ENCODE results near the gene ZNF256. TPM values are rescaled to one million over a fixed set of nuclear protein-coding genes. Genes with fewer than 3 reads are reported as not detected.

The ZNF256 gene
- total RNA-seq, 4 donors from 2014 or later: 3.8 to 13.5 (median 4.2) TPM

GRCh38 chr19:57949296-57949695 lies 1.8 kb upstream of the ZNF256 start:
- Histone ChIP-seq H3K27ac (no peak overlapping the region), H3K4me1 (peaks cover 0 to 10% (median 9%) of the 10 kb centered on the region in 4 donors), H3K4me3 (no peak overlapping the region), H3K9me3 (peaks cover 3 to 15% of the 10 kb centered on the region in 2 donors), H3K27me3 (no peaks in the 10 kb centered on the region), H3K36me3 (no peaks in the 10 kb centered on the region)
- in situ Hi-C loops (cut with MboI; ENCODE audit: low pct_ligation_motif_present in 1 of 4, low pct_unique_long_range_greater_than_20kb in 1 of 4, low sequenced_read_pairs in 3 of 4) (no loop called here), intact Hi-C loops (cut with DNase I; ENCODE audit: low total_unique reads) (loop anchor here (10.0 kb wide), 1 partner anchor 56 kb away; the partner anchor contains the start of gene ZNF606)
- no peak for DNase-seq
- TF ChIP-seq POLR2AphosphoS5 (IDR thresholded peaks at IDR 0.05): no peak
- TF ChIP-seq CTCF (IDR thresholded peaks at IDR 0.05): no peak
- no peak for TF ChIP-seq POLR2A (IDR thresholded peaks at IDR 0.05)
- no peak for TF ChIP-seq EP300 (IDR thresholded peaks at IDR 0.05; ENCODE audit: low read depth)
- WGBS, 2 donors (ENCODE audit: low coverage in 1 of 2): 95% methylated on average over 22 of the region's 24 CpGs; no CpG with 5 or more reads in 1 of the 2 donors

GRCh38 chr19:57947088-57947418 lies 453 bp downstream of the ZNF256 start:
- no peak for DNase-seq
- Histone ChIP-seq H3K4me3 (peak overlapping the region; percentile 64 to 82 (median 73)), H3K27ac (peak overlapping the region; percentile 64 to 82 (median 75)), H3K4me1 (peaks cover 0 to 10% (median 9%) of the 10 kb centered on the region in 4 donors), H3K27me3 (no peaks in the 10 kb centered on the region), H3K9me3 (peaks cover 22 to 38% of the 10 kb centered on the region in 2 donors), H3K36me3 (peaks cover 0 to 22% (median 8%) of the 10 kb centered on the region in 4 donors)
- intact Hi-C loops (cut with DNase I; ENCODE audit: low total_unique reads) (loop anchor here (10.0 kb wide), 1 partner anchor 58 kb away; the partner anchor contains the start of gene ZNF606), in situ Hi-C loops (cut with MboI; ENCODE audit: low pct_ligation_motif_present in 1 of 4, low pct_unique_long_range_greater_than_20kb in 1 of 4, low sequenced_read_pairs in 3 of 4) (no loop called here)
- 2% methylated on average over 13 of the region's 18 CpGs; no CpG with 5 or more reads in 1 of the 2 donors for WGBS, 2 donors (ENCODE audit: low coverage in 1 of 2)
- TF ChIP-seq POLR2A (IDR thresholded peaks at IDR 0.05): no peak
- no peak for TF ChIP-seq POLR2AphosphoS5 (IDR thresholded peaks at IDR 0.05)
- TF ChIP-seq EP300 (IDR thresholded peaks at IDR 0.05; ENCODE audit: low read depth): no peak
- TF ChIP-seq CTCF (IDR thresholded peaks at IDR 0.05): no peak

- Histone ChIP-seq H3K27me3 (no peaks in the 10 kb centered on the region), H3K27ac (no peak overlapping the region), H3K4me1 (peaks cover 0 to 10% (median 9%) of the 10 kb centered on the region in 4 donors), H3K9me3 (peaks cover 28 to 45% of the 10 kb centered on the region in 2 donors), H3K36me3 (peaks cover 0 to 29% (median 12%) of the 10 kb centered on the region in 4 donors), H3K4me3 (peak overlapping the region in 2 of 4 donors; percentile 72 to 74)
- intact Hi-C loops (cut with DNase I; ENCODE audit: low total_unique reads) (loop anchor here (10.0 kb wide), 1 partner anchor 58 kb away; the partner anchor contains the start of gene ZNF606), in situ Hi-C loops (cut with MboI; ENCODE audit: low pct_ligation_motif_present in 1 of 4, low pct_unique_long_range_greater_than_20kb in 1 of 4, low sequenced_read_pairs in 3 of 4) (no loop called here)
- no peak for TF ChIP-seq CTCF (IDR thresholded peaks at IDR 0.05)
- no peak for TF ChIP-seq EP300 (IDR thresholded peaks at IDR 0.05; ENCODE audit: low read depth)
- DNase-seq: no peak
- 75 to 84% methylated on average over 2 of the region's 2 CpGs for WGBS, 2 donors (ENCODE audit: low coverage in 1 of 2)
Observed at GRCh38 chr19:57946316-57946715, 1.2 kb downstream of the ZNF256 start.

GRCh38 chr19:57941593-57941992 lies 5.9 kb downstream of the ZNF256 start:
- peaks cover 66 to 85% of the 10 kb centered on the region in 2 donors for H3K9me3 ChIP-seq
- H3K4me1 ChIP-seq: peaks cover 0 to 6% (median 3%) of the 10 kb centered on the region in 4 donors
- DNase-seq: no peak
- H3K27ac ChIP-seq: no peak overlapping the region
- peaks cover 0 to 61% (median 20%) of the 10 kb centered on the region in 4 donors for H3K36me3 ChIP-seq
- in situ Hi-C loops (cut with MboI; ENCODE audit: low pct_ligation_motif_present in 1 of 4, low pct_unique_long_range_greater_than_20kb in 1 of 4, low sequenced_read_pairs in 3 of 4): no loop called here
- 94% methylated on average over 3 of the region's 3 CpGs; no CpG with 5 or more reads in 1 of the 2 donors for WGBS, 2 donors (ENCODE audit: low coverage in 1 of 2)
- intact Hi-C loops (cut with DNase I; ENCODE audit: low total_unique reads): loop anchor here (10.0 kb wide), 1 partner anchor 63 kb away; the partner anchor contains the start of gene ZNF606
- no peak for TF ChIP-seq POLR2AphosphoS5 (IDR thresholded peaks at IDR 0.05)
- TF ChIP-seq EP300 (IDR thresholded peaks at IDR 0.05; ENCODE audit: low read depth): no peak
- no peak for TF ChIP-seq CTCF (IDR thresholded peaks at IDR 0.05)
- TF ChIP-seq POLR2A (IDR thresholded peaks at IDR 0.05): no peak
- no peaks in the 10 kb centered on the region for H3K27me3 ChIP-seq
- no peak overlapping the region for H3K4me3 ChIP-seq
